Stimulated activated CD8-positive, alpha-beta memory T cell treated with anti-CD3 and anti-CD28 coated beads, Interleukin-15, amount 100 ng/mL, for 24 hours (primary cell): ENCODE data around the gene HOXA3.

Experiments used
- DNase-seq: peaks from one replicate; pipeline ENCODE4 v3.0.0-alpha.2; 2020; ENCODE audit warnings: low read depth

Gene HOXA3

DNA sequence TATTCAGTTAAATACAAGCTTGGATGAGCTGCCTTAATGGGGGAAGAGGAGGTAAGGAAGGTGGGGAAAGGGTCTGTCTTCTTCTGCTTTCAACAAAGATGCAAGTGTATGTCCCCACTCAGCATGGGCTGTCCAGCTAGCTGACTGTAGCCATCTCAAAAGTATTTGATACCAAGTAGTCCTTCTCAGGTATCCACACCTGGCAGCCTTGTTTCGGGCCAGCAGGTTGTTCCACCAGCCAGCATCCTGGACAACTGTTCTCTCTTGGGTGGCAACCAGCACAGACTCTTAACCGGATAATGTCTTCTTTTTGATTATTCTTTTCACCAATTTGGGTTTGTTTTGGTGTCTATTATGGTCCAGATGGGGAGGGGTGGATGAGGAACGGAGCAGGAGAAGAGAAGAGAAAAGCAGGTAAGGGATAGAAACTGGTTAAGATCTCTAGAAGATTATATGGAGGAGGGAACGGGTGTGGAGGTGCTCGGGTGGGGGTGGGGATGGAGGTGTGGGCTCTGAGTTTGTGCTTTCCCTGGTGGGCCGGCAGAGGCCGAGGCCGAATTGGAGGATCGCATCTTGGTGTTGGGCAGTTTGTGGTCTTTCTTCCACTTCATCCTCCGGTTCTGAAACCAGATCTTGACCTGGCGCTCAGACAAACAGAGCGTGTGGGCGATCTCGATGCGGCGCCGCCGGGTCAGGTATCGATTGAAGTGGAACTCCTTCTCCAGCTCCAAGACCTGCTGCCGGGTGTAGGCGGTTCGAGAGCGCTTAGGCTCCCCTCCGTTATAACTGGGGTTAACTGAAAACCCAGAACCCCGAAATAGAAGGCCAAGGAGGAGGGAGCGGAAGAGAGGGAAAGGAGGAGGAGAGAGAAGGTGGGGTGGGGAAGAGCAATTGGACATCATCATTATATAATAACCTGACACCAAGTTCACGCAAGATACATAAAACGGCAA lies 23.3 kb downstream of the HOXA3 start:
- no peak for DNase-seq

DNA sequence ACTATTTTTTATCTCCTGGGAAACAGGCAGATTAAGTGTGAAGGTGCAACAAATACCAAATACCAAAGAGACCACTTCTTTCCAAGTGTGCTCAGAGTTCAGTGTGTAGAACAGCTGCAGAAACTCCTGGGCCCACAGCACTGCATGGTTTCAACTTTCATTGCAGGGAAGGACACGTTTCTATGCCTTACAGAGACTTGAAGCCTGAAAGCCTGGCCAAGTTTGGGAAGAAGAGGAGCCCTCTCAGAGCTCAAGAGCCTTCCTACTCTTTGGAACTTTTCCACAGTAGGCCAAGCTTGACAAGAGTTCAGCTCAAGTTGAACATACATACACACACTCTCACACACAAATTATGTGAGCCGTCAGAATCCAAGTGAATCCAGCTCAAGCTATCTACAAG lies 24.3 kb downstream of the HOXA3 start:
- DNase-seq, result no peak

DNA sequence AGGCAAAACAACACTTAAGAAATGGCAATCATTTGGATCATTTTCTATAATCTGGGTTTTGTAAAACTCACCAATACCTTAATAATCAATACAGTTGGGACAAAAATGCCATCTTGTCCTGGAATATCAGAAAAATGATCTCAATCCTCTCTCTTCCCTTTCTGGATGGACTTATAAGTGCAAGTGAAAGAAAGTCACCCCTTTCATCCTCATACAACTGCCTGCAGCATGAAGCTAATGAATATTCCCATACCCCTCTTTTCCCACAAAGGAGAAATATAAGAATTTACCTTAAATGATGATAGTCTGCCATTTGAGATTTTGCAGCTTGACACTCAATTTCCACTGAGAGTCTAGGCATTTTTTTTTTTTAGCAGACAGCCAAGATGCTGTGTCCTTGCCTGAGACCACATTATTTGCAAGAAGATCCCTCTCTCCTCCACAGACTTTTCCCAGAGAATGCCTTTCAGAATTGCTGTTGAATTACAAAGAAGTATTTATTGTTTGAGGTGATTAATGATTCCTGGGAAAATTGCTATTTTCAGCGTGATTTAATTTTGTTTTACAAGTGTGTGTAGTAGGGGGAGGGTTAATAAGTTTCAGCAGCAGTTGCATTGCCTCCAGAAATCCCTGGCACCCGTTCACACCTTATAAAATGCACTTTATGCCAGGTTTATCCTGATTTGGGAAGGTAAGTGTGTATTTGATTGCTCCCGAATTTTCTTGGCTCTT lies 25.6 kb downstream of the HOXA3 start:
- DNase-seq, result no peak

DNA sequence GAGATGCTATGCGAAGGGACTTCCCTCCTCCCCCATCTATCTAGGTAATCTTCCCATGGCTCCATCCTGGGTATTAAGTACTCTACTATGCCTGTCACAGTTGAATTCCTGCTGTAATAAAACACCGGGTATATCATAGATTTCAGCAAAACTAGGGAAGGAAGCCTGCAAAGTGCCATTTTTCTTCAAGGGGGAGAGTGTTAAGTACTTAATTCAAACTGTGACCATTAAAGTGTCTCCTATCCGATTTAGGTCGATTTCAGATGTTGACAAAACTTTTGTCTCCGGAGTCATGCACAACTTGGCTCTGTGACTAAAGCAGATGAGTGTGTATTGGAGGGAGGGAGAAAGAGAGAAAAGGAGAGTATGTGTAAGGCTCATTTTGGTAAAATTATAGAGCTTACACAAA lies 26.4 kb downstream of the HOXA3 start:
- no peak for DNase-seq

DNA sequence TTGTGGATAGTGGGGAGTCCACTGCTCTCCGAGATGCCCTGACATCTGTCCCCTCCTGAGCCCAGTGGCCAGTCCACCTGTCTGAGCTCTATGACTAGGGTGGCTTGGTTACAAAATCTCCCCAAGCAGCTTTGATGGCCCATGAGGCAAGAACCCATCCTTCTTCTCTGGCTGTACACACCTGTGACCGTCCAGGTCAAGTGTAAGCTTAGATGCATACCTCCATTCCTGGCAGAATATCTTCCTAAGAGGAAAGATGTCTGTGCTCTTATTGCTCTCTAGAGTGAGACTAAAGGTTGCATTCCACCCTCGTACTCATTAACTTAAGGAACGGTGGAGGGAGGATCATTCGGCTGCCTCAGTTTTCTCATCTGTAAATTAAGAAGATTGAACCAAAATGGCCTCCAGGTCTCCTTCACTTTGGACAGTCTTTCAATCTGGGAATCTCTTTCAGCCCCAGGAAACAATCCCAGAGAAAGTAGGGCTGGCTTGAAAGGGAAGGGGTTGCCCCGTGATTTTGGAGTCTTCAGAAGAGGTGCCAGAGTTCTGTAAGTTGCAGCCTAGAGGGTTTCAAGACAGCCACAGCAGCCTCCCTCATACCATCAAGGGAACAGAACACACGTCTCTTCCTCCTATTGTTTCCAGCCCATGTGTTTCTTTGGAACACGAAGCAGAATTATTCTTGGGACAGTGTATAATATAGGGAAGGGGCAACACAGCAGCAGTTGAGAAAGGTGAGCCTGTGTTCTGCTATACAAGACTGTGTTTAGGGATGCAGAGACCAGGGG lies 27.3 kb downstream of the HOXA3 start:
- DNase-seq, result no peak

DNA sequence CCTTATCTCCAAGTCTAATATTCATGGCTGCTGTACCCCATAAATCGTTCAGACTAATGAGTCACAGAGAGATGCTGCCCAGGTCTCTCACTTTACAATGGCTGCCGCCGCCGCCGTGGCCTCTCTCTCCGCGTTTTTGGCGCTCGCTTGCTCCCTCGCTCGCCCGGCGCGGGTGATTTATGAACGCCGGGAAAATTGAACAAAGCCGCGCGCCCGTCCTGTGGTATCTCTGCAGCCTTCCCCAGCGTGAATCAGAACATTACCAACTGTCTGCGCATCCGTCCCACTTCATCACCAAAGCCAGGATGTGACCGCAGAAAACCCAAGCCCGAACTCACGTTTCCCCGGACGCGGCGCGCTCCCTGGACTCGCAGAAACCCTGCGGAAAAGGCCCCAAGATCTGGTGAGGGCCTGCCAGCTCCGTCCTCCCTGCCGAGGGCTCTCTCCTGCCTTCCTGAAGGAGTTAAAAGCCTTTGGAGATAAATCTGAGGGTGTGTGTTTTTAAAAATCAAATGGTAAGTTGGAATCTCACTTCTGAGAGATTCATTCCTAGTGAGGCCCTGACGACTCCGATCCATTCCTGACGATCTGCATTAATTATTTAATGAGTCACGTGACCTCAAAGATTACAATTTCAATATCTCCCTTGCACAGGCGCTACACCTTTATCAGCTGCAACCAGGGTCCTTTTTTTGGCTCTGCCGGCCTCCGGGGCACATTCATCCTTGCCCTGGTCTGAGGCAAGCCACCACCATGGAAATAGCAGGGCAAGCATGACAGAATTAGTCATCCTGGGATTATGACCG lies 28.1 kb downstream of the HOXA3 start:
- no peak for DNase-seq

DNA sequence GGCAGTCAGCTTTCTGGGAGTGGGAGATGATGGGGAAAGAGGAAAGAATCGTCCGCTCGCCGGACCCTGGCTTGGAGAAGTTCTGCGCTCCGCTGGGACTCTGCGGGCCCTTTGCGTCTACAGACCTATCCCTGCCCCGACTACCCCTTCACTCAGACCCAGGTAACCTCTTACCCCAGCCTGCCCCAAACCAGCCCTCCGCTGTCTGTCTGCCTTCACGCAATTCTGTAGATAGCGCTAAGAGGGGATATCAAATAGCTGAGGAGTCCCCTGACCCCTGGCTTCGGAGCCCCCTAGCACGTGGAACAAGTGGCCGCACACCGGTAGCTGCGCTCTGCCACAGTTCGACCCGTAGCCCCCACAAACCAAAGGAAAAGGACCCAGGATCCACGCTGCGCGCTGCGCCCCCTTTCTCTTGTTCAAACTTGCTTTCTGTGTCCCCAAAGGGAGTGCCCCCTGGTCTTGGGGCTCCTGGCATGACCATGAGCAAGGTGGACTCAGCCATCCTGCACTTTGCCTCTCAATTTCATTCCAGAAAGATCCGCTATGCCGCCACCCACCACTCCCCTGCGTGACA lies 28.8 kb downstream of the HOXA3 start:
- no peak for DNase-seq

DNA sequence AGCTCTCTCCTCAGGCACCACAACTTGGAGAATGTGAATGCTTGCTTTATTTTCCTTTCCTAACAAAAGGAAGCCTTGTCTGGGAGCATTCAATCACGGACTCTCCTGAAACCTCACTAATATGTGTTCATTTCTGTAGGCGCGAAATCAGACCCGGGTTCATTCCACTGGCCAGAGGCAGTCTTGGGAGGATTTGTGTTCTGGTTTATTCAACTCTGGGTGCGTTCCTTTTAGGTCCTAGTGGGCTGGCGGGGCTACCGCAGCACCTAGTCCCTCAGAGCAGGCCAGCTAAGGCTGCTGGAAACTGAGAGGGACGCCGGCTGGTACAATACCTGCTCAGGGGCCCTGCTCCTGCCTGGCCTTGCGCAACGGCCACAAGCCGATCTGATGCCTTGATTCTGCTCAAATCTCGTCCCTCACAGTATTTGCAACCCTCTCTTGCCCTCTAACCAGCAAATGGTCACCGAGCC lies 29.3 kb downstream of the HOXA3 start:
- no peak for DNase-seq

DNA sequence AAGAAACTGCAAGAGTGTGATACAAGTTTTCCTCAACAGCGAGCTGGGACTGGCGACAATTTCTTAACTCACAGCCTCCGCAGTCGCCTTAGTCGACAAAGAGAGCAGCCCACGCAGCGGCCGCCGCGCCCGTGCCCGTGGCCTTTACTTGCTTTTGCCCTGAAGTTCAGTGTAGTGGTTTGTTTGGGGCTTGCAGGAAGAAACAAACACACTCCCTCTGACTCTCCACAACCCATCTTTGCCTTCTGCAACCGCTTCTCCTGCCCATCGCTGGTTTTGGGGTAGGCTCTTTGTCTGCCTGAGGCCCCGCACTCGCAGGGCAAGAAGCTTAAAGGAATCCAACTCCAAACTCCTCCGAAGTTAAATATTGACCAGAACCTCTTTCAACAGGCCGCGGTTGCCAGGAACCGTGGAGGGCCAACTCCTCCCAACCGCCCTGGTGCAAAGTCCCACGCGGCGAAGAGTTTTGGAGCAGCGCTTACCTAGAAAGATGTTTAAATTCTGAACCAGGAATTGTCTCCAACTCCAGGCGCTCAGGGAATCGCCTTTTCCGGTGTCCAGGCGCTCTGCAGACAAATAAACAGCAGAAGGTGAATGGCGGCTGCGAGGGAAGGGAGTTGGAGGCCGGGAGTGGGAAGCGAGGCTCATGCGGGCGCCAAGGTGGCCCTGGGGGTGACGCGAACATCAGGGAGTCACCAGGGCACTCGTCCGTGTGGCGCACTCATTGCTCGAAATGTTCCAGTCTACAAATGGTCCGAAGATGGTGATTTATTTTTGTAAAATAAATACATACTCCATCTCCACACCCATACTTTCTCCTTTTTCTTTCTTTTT lies 30.1 kb downstream of the HOXA3 start:
- no peak for DNase-seq

DNA sequence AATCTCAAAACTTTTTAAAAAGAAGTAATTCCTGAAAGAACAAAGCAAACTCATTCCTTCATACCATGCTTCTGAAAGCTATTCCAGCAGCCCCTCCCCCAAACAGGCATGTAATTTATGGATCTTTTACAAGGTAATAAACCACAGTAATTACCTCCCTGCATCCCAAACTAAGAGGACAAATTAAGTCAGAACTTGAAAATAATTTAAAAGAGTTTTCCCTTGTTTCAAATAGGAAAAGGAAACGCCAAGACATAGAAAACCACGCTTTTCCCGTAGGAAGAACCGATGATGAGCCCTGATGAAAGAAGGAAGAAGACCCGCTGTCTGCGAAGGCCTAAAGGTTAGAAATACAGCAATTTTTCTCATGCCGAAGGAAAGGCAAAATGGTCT lies 30.7 kb downstream of the HOXA3 start:
- no peak for DNase-seq

DNA sequence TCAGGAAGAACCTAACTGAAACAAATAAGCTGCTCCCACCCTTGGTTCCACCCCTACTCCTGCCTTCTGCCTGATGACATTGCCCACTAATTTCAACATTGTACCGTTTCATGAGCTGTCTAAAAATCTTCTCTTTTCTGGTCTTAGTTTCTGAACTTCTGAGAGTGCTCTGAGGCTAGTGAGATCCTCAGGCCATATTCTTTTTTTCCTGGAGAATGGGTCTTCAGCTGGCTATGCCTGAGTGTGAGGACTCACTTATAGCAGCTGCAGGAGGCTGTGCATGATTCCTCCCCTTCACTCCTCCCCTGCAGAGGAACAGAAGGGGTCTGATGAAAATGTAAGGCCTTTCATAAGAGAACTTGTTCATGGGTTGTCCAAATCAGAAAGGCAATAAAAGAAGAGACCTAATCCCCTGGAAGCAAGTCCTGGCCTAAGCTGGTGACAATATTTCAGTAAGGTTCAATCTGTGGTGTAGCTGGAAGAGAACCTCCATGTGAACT lies 32.9 kb downstream of the HOXA3 start:
- no peak for DNase-seq

DNA sequence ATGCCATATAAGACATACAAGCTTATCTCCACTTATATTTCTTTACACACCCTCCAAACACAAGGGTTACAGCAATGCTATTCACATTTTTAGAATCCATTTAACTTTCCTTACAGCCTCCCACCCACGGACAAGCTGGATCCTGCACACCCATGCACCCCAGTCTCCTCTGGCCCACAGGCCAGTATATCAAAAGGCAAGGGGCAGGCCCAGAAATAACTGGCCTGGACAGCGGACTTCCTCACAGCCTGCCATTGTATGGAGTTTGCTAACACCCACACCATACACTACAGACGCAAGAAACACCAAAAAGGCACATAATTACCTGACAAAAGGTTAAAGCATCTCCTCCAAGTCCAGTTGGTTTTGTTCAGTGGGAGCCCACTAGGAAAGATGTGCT lies 33.8 kb downstream of the HOXA3 start:
- no peak for DNase-seq

DNA sequence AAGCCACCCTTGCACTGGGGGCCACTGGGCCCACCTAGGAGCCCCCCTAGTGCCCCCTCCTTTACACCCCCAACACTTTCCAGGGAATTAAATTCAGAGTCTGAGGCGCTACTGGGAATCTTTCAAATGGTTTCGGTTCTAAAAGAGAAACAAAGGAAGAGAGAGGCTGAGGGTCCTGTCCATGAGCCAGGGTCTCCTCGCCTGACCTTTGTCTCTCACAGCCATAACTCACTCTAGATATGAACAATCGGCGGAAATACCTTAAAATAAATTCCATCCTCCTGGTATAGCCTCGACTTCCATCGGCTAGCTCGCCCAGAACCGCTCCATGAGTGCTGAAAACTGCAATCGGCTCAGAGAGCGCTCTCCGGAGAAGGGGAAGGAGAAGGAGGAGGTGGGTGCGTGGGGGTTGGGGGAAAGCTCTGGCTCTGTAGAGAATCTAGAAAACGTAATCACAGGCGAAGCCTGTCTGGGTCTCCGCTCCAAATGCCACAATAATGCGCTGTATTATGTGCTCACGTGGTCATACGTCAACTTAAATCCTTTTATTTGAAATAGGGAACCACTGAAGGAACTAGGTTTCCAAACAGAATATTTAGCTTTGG lies 34.4 kb downstream of the HOXA3 start:
- no peak for DNase-seq

DNA sequence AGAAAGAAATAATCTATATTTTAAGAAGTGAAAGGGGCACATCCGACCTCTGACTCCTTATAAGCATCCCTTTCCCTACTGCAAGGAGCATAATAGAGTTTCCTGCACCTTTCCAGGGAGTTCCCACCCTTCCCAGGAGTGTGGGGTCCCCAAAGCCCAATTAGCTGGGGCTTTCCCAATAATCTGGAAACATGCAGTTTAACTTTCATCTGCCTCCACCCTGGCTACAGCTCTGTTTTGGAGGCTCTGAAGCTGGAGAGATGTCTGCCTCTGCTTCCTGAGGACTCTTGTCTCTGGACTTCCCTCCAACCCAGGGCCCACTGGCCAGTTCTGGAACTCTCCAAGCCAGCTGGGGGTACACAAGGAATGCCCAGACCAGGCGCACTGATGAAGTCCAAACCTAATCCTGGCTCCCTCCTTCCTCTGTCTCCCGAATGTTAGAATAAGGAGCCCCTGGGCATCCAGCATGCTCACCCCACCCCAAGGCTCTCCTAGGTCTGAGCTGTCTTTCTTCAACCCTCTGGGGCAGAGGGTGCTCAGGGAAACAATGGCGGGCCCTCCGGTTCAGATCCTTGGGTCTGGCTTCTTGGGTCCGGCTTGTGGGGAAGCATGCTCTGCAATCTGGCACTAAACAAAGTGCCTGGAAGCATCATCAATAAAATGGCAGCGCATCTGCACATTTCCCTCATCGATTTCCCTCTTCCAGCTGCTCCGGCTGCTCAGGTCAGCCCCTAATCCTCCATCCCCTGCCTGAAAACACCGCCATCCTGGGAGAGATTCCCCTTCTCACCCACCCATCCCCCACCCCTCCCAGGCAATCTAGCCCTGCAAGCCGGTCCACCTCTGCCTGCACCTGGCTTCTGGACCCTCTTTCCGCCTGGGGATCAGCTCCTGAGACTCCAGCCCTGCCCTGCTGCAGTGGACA lies 35.2 kb downstream of the HOXA3 start:
- no peak for DNase-seq

DNA sequence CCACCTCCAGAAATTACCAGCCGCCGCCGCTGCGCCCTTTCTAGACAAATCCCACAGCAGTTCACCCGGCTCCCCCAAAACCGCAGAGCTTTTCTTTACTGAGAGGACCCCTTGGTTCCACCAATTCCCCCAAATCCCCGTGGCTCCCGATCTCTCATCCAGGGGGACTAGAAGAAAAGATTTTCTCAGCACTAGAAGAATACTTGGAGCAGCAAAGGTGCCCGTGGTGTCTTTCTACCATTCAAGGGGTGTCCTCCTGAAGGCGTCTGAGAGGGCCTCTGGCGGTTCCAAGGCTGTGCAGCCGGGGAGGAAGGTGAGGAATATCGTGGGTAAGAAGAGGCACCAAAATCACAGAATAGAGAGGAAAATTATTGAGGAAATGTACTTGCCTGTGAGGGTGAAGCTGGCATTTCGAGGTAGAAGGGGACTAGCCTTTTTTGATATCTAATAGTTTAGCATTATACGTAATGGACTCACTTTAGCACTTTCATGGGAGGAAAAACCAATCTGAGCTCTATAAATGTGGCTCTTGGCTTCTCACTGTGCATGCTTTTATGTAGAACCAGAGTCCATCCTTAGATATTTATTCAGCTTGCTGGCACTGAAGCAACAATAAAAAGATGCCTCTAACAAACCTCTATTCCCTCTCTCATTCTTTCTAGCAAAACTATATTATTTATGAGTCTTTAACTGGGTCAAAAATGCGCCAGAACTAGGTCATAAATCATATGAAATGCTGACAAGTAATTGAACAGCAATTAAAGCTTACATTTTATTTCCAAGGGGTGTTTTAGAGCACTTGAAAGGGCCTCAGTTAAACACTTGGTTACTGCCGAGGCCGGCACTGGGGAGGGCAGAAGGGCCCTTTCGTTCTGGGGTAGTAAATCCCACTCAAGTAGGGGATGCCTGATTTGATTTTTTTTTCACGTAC lies 36.1 kb downstream of the HOXA3 start:
- DNase-seq, result no peak

DNA sequence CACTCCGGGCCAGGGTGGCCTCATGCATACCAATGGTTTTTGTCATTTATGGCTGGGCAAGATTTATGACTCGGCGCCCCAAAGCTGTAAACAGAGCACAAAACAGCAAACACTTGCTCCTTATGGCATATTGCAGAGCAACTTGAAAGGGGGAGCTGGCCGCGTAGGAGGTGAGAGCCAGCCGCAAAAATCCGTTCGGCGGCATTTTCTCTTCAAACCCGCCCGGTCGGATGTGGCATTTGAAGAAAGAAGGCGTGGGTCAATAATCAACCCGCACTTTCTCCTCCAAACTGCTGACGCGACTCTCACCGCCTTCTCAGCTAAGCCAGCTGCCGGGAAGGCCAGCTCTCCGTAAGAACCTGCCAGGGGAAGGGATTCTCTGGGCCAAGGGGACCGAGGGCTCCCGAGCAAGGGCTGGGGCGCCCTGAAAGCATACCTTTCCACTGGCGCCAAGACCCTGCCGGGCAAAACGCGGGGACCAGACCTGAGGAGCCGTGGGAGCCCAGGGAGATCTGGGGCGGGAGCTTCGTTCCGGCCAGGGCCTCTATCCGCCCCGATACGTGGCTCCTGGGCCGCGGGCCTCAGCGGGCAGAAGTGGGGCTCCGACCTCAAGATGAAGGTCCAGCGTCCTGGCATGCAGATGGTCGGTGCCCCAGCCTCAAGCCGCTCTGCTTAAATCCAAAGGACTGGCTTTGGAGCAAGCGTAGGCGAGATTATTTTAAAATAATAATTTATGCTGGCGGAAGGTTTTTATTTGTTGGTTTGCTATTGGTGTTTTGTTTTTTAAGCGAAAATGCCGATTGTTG lies 37.0 kb downstream of the HOXA3 start:
- no peak for DNase-seq

DNA sequence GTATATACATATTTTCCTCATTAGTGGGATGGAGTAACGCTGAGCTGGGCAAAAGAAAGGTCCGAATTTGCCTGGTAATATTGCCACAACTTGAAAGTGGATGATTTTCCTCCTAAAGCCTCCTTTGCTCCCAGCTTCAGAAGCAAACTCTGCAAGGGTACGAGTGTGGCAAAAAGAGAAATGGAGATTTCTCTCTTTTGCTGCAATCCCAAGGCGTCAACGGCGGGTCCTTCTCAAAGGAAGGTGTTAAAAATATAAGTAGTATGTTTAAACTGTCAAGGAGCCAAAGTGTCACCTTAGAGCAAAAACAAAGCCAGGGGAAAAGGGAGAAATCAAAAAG lies 37.5 kb downstream of the HOXA3 start:
- no peak for DNase-seq
